Measurements from ENCODE around the gene TEAD1.

The TEAD1 gene

GRCh38 chr11:12986194-12986898, 312.1 kb downstream of the TEAD1 start:
- DNase-seq (ENCODE audit: low read depth in 2 of 2), result no peak

DNA sequence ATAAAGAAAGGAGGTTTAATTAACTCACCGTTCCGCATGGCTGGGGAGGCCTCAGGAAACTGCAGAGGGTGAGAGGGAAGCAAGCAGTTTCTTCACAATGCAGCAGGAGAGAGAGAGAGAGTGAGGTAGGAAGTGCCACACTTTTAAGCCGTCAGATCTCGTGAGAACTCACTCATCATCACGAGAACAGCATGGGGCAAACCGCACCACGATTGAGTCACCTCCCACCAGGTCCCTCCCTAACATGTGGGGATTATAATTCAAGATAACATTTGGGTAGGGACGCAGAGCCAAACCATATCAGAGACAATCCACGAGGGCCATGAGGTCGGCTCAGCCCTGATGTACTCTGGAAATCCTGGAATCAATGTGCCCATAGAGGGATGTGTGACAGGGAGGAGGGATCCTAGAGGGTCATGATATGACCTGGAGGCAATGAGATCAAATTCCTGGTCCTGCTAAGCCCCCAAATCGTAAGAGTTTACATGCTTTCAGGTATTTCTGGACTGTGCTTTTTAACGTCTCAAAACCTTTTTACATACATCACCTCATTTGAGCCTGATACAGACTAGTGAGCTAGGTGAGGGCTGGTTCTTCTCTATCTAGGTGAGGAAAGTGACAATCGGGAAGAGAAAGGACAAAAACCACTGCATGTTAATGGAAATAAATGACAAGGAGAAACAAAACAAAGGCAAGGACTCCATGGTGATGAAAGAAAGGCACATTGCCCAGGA, 315.4 kb downstream of the TEAD1 start:
- DNase-seq (ENCODE audit: low read depth in 2 of 2), result no peak

DNA sequence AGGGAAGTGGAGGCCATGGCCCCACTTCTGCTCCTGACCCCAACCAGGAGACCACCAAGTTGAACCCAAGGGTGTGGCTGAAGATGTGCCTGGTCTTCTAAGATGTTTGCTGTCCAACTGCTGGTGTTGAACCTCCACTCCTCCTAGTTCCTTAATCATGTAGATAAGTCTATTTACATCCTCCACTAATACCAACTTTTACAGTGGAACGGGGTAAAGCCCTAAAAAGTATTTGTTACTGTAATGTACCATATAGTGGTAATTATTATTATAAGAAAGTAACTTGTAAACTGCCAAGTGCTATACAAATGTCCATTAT, 315.9 kb downstream of the TEAD1 start:
- DNase-seq (ENCODE audit: low read depth in 2 of 2), result no peak

DNA sequence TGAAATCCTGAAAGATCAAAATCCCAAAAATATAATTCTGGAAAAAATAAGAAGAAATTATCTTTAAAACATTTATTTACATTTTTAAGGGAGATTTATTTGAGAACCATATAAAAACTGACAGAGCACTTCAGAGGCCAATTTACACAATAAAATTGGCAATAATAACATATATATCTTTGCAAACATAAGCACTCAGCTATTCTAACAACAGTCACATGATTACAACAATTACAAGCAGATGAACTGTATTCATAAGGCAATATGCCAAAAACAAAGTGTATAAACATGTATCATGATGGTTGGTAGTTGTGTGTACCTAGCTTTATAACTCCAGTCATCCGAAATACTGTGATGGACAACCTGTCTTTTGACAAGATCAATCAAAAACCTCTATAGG, 317.2 kb downstream of the TEAD1 start:
- no peak for DNase-seq (ENCODE audit: low read depth in 2 of 2)

DNA sequence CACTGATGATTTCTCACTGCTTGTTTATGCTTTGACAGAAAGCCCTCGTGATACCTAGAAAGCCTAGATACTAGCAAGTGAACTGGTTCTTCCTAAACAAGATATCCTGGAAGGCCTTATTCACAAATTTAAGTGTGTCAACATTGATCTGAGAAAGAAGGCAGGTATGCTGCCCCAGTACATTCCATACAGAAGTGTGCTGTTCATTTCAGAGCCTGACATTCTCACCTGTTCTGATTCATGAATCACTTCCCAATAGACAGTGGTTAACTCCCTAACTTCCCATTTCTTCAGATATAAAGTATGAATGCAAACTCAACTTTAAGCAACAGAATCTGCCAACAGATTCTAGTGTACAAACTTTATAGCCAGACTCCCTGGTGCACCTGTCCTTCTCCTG, 319.4 kb downstream of the TEAD1 start:
- no peak for DNase-seq (ENCODE audit: low read depth in 2 of 2)
